Metanephros (tissue), 2 donors: Measurements from ENCODE around the gene CASP8. TPM values are rescaled to one million over a fixed set of nuclear protein-coding genes. Genes with fewer than 3 reads are reported as not detected.

Experiments
- small RNA-seq: library from RNA; depleted of rRNA; stranded (forward); fragments of <200 nt; gene quantifications from one replicate; pipeline ENCODE3, GENCODE V24; 2014; ENCODE audit warnings: low replicate concordance
- total RNA-seq: library from RNA; depleted of rRNA; stranded (reverse); fragments of >200 nt; gene quantifications from one replicate; pipeline ENCODE4 v1.2.3, GENCODE V29; 2014

Gene CASP8
- 14.5 TPM for total RNA-seq

DNA sequence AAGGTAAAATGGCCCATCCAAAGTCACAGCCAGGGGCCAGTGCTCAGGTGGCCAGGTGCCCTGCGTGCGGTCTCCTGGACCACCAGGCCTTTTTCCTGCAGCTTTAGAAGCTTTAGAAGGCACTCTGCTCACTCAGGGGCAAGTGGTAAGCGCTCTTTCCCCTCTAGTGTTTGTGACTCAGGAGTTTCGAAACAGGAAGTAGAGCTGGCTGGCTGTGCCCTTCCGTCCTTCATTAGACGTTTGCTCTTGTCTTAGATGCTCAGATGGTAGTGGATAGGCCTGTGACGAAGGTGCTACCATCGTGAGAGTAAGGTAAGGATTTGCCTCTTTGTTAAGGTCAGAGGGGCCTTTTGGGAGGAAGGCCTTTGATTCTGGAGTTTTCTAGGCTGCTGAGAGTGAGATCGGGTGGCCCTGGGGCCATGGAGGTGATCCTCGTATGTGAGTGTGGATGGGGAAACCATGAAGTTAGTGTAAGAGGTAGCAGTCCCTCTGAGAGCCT is at the start of gene CASP8:
Gene CASP8 (plus strand): TSS at position 235 of the 499 bp plus-strand sequence. CDS start 5,951 bp downstream, outside the sequence.

Small RNAs within 50 kb of the gene (small RNA-seq; reads per million reads assigned to genes)
- not detected for gene MTND4LP13

Other genes starting within 250 kb of the CASP8 start
- gene HYCC2, start 188.9 kb upstream of the CASP8 start, total RNA-seq = 20.3 TPM
- 58.4 TPM for gene NDUFB3, start 188.5 kb upstream of the CASP8 start, total RNA-seq
- gene CFLAR, start 144.4 kb upstream of the CASP8 start, total RNA-seq = 115 TPM
- gene CASP10, start 77.4 kb upstream of the CASP8 start, total RNA-seq = 23.4 TPM
- gene FLACC1, start 96.8 kb downstream of the CASP8 start, total RNA-seq = 3.5 TPM
- gene TRAK2, start 190.9 kb downstream of the CASP8 start, total RNA-seq = 38.2 TPM
- gene STRADB, start 191.2 kb downstream of the CASP8 start, total RNA-seq = 69.2 TPM